ENCODE data around the gene GUCD1.

DNA sequence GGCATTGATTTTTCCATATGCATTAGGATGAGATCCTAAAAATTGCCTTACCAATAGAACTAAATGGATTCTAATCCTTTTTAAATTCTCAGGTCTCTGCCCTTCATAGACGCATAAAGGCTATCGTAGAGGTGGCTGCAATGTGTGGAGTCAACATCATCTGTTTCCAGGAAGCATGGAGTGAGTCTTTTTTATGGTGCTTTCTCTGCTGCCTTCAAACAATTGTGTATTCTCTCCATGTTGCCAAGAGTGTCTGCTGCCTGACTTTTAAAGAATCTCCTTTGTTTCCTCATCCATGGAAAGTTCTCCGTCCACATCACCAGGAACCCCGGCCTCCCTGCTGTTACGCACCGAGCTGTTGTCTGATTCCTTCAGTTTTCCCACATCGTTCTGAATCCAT is 52.9 kb downstream of the GUCD1 start:
- TF ChIP-seq CTCF (IDR thresholded peaks at IDR 0.05; ENCODE audit: insufficient read depth, low read length, poor library complexity, severe bottlenecking) (no peak), EZH2phosphoT487 (conservative IDR thresholded peaks at IDR 0.05; ENCODE audit: low read length) (no peak)

Measured in SU-DHL-6 (cell line).